Stomach (tissue), 9 donors: ENCODE measurements around the gene CDK15. TPM values are rescaled to one million over a fixed set of nuclear protein-coding genes. Genes with fewer than 3 reads are reported as not detected.

Source experiments
- DNase-seq, 2 donors: peaks; one replicate each; pipeline versions ENCODE4 v3.0.0 to v3.0.0-alpha.2; 2013 to 2019
- H3K27ac ChIP-seq, 5 donors: fragments of 200-600 bp in 4 of 5; sonication (generic) in 4 of 5; one replicate each; pipeline ENCODE4 v1.5.1; 2013 to 2019; ENCODE audit warnings: mild to moderate bottlenecking in 1 of 5, moderate library complexity in 1 of 5
- H3K27me3 ChIP-seq, 3 donors: fragments of 200-600 bp; sonication (generic); one replicate each; pipeline ENCODE4 v1.5.1; 2017 to 2019; ENCODE audit warnings: mixed run types in 1 of 3
- H3K36me3 ChIP-seq, 4 donors: fragments of 200-600 bp; sonication (generic); 1 replicate in 3 of 4; 2 replicates in 1 of 4; pipeline ENCODE4 v1.5.1; 2016 to 2019
- H3K4me1 ChIP-seq, 4 donors: fragments of 200-600 bp; sonication (generic); one replicate each; pipeline ENCODE4 v1.5.1; 2016 to 2019
- H3K4me3 ChIP-seq, 4 donors: fragments of 200-600 bp; sonication (generic) in 3 of 4; one replicate each; pipeline ENCODE4 v1.5.1; 2016 to 2019; ENCODE audit warnings: mild to moderate bottlenecking in 1 of 4
- H3K9me3 ChIP-seq, 4 donors: fragments of 200-600 bp; sonication (generic); one replicate each; pipeline ENCODE4 v1.5.1; 2016 to 2019
- CTCF ChIP-seq, 7 experiments: fragments of 450-650 bp in 4 of 7; fragments of 200-600 bp in 3 of 7; sonication (generic) in 3 of 7; IDR thresholded peaks; one replicate each; pipeline ENCODE4 v1.5.1; 2016 to 2019; ENCODE audit warnings: antibody characterized with exemption in 7 of 7, control low read depth in 2 of 7, mild to moderate bottlenecking in 1 of 7
- EP300 ChIP-seq: sonication (generic); formaldehyde crosslinking; IDR thresholded peaks from one replicate; pipeline ENCODE4 v1.6.1; 2017; ENCODE audit warnings: antibody characterized with exemption
- POLR2A ChIP-seq, 4 donors: fragments of 450-650 bp; IDR thresholded peaks; one replicate each; pipeline ENCODE4 v1.6.1; 2016; ENCODE audit warnings: antibody characterized with exemption in 4 of 4, control low read depth in 2 of 4, mild to moderate bottlenecking in 1 of 4, moderate library complexity in 1 of 4
- POLR2AphosphoS5 ChIP-seq, 3 donors: sonication (generic); formaldehyde crosslinking; IDR thresholded peaks; one replicate each; pipeline ENCODE4 v1.6.1; 2016; ENCODE audit warnings: antibody characterized with exemption in 3 of 3
- WGBS, 5 donors: extraction: QIAGEN DNeasy Blood & Tissue Kit in 3 of 5; methylation state at CpG; one replicate each; pipeline versions ENCODE4 v1.1.5 to v1.1.7; 2013 to 2018; 5-methylcytosine and 5-hydroxymethylcytosine counted together
- intact Hi-C: fragments of 100-400 bp; cut with DNase I; formaldehyde crosslinking; loops from one replicate; pipeline ENCODE4 v1.15.1; 2023; ENCODE audit warnings: low total_unique reads
- polyA plus RNA-seq, 3 donors: library from polyadenylated mRNA; stranded (reverse); fragments of 200-250 nt; gene quantifications; one replicate each; pipeline ENCODE4 v1.2.3, GENCODE V29; 2013
- total RNA-seq, 5 donors: library from RNA; depleted of rRNA; stranded (reverse); fragments of >200 nt; gene quantifications; one replicate each; pipeline versions ENCODE4 v1.1.0 to v1.2.3, GENCODE V29; 2014 to 2016
- donor health status: healthy with polysubstance abuse.
- donor health status: Bipolar disorder and iron deficiency.
- donor health status: healthy.

CDK15 gene
- total and polyA plus RNA-seq, 8 donors: 0.08 to 24.1 (median 3.2) TPM; not detected in 2

- no peaks in the 10 kb centered on the region for H3K4me1 ChIP-seq
- 59 to 84% (median 72%) methylated on average over 3 of the region's 3 CpGs for WGBS, 5 donors
- TF ChIP-seq CTCF (IDR thresholded peaks at IDR 0.05): no peak
- no peak for TF ChIP-seq POLR2AphosphoS5 (IDR thresholded peaks at IDR 0.05)
- TF ChIP-seq POLR2A (IDR thresholded peaks at IDR 0.05): no peak
- TF ChIP-seq EP300: no peak
- no peaks in the 10 kb centered on the region for H3K27me3 ChIP-seq
- no peak overlapping the region for H3K4me3 ChIP-seq
- no peak for DNase-seq
- no peaks in the 10 kb centered on the region for H3K9me3 ChIP-seq
- H3K27ac ChIP-seq: no peak overlapping the region
- intact Hi-C loops: no loop called here
- H3K36me3 ChIP-seq: no peaks in the 10 kb centered on the region
Measured at GRCh38 chr2:201790291-201790690, 16.0 kb upstream of the CDK15 start.

GRCh38 chr2:201790989-201791388, 15.3 kb upstream of the CDK15 start:
- intact Hi-C loops: no loop called here
- WGBS, 5 donors: 81 to 90% (median 85%) methylated on average over 2 of the region's 2 CpGs
- Histone ChIP-seq H3K4me1 (no peaks in the 10 kb centered on the region), H3K27ac (no peak overlapping the region), H3K36me3 (no peaks in the 10 kb centered on the region), H3K27me3 (no peaks in the 10 kb centered on the region), H3K4me3 (no peak overlapping the region), H3K9me3 (no peaks in the 10 kb centered on the region)
- no peak for TF ChIP-seq POLR2AphosphoS5 (IDR thresholded peaks at IDR 0.05)
- TF ChIP-seq EP300: no peak
- TF ChIP-seq POLR2A (IDR thresholded peaks at IDR 0.05): no peak
- no peak for TF ChIP-seq CTCF (IDR thresholded peaks at IDR 0.05)
- no peak for DNase-seq

GRCh38 chr2:201793631-201794030, 12.7 kb upstream of the CDK15 start:
- no peaks in the 10 kb centered on the region for H3K36me3 ChIP-seq
- no peak for DNase-seq
- H3K27me3 ChIP-seq: no peaks in the 10 kb centered on the region
- no peak overlapping the region for H3K4me3 ChIP-seq
- no peaks in the 10 kb centered on the region for H3K9me3 ChIP-seq
- H3K27ac ChIP-seq: no peak overlapping the region
- intact Hi-C loops: no loop called here
- no peak for TF ChIP-seq EP300
- no peak for TF ChIP-seq POLR2AphosphoS5 (IDR thresholded peaks at IDR 0.05)
- TF ChIP-seq POLR2A (IDR thresholded peaks at IDR 0.05): no peak
- no peak for TF ChIP-seq CTCF (IDR thresholded peaks at IDR 0.05)
- 75 to 95% (median 92%) methylated on average over 1 of the region's 1 CpG for WGBS, 5 donors
- no peaks in the 10 kb centered on the region for H3K4me1 ChIP-seq

GRCh38 chr2:201794294-201794693, 12.0 kb upstream of the CDK15 start:
- no peaks in the 10 kb centered on the region for H3K9me3 ChIP-seq
- no peak overlapping the region for H3K27ac ChIP-seq
- no peaks in the 10 kb centered on the region for H3K36me3 ChIP-seq
- no peak for DNase-seq
- intact Hi-C loops: no loop called here
- no peak for TF ChIP-seq EP300
- no peak for TF ChIP-seq CTCF (IDR thresholded peaks at IDR 0.05)
- no peak for TF ChIP-seq POLR2AphosphoS5 (IDR thresholded peaks at IDR 0.05)
- no peak for TF ChIP-seq POLR2A (IDR thresholded peaks at IDR 0.05)
- no peak overlapping the region for H3K4me3 ChIP-seq
- H3K4me1 ChIP-seq: no peaks in the 10 kb centered on the region
- 82 to 89% (median 88%) methylated on average over 6 of the region's 6 CpGs for whole genome bisulfite sequencing, 5 donors
- H3K27me3 ChIP-seq: no peaks in the 10 kb centered on the region
